ENCODE results near the gene PLIN4. TPM values are rescaled to one million over a fixed set of nuclear protein-coding genes. Genes with fewer than 3 reads are reported as not detected.

PLIN4 gene
- total and polyA plus RNA-seq, 9 of the 15 experiments (the other 6 are each of a cell fraction or from before 2014, with no cell fraction given), result 0.04 to 0.16 (median 0.07) TPM; not detected in 3

- Histone ChIP-seq H2AFZ (ENCODE audit: low read depth, low read length) (no peak overlapping the region), H3K9me1 (ENCODE audit: control insufficient read depth, insufficient read depth, low read length) (peaks cover 2% of the 10 kb centered on the region), H4K20me1 (replicated peaks; ENCODE audit: control insufficient read depth, insufficient read depth, low read length) (peaks cover 5% of the 10 kb centered on the region; the same call in 1 of the 2 replicates), H3K36me3 (ENCODE audit: control insufficient read depth, insufficient read depth, low read length) (peaks cover 59% of the 10 kb centered on the region; the same call in 2 of the 3 replicates), H3K79me2 (ENCODE audit: control insufficient read depth, insufficient read depth, low read length) (peaks cover 34% of the 10 kb centered on the region), H3K27me3 (ENCODE audit: control insufficient read depth in 2 of 2, insufficient read depth in 2 of 2, low read length in 2 of 2) (no peaks in the 10 kb centered on the region), H3K4me1 (replicated peaks in 1 of 2; ENCODE audit: control insufficient read depth in 2 of 2, insufficient read depth in 2 of 2, low read length in 2 of 2) (peaks cover 21 to 63% of the 10 kb centered on the region in 2 experiments), H3K9ac (ENCODE audit: insufficient read depth in 1 of 2, low read depth in 2 of 2, low read length in 2 of 2) (peak overlapping the region in 1 of 2 experiments; percentile 81; a peak in 2 of 4 replicates), H3K27ac (ENCODE audit: extremely low read depth, low read depth, low read length) (no peak overlapping the region), H3K9me3 (replicated peaks; ENCODE audit: control insufficient read depth, insufficient read depth, low read depth, low read length) (no peaks in the 10 kb centered on the region), H3K4me3 (no peak overlapping the region), H3K4me2 (ENCODE audit: insufficient read depth, low read length) (no peak overlapping the region)
- ChIA-PET CTCF (ENCODE audit: low intra/inter-chr PET ratio) (no interaction called here), POLR2A (interaction anchor here (0.7 to 4.5 kb wide), 5 partner anchors 9 to 86 kb away, joined by 3 to 60 read pairs (median 4); no protein-coding TSS in a partner anchor)
- DNase-seq (ENCODE audit: extremely low read depth in 1 of 4, low spot score in 3 of 4) (peak in 1 of 4 experiments; percentile 13), ATAC-seq (no peak), FAIRE-seq (no peak)
- WGBS (ENCODE audit: insufficient coverage, low coverage, missing lambda C conversion rate), result 81% methylated on average over 23 of the region's 34 CpGs
- in situ Hi-C loops (cut with MboI), result no loop called here
- intact Hi-C loops (cut with micrococcal nuclease), result no loop called here
- no TSS peak for BruUV-seq (replicated peaks)
- TF ChIP-seq FOXA3 (CRISPR knock-in tag; conservative IDR thresholded peaks at IDR 0.05 in 1 of 2, IDR thresholded peaks at IDR 0.05 in 1 of 2) (no peak), ZBTB9 (CRISPR knock-in tag; IDR thresholded peaks at IDR 0.05) (no peak), C11orf30 (IDR thresholded peaks at IDR 0.05; ENCODE audit: low read depth) (no peak), POLR2G (IDR thresholded peaks at IDR 0.05; ENCODE audit: low read depth, low read length) (peak; percentile 68), RBM22 (IDR thresholded peaks at IDR 0.05; ENCODE audit: low read depth, low read length, poor library complexity, severe bottlenecking) (peak; percentile 54), ZNF695 (CRISPR knock-in tag; IDR thresholded peaks at IDR 0.05) (no peak), FIP1L1 (IDR thresholded peaks at IDR 0.05; ENCODE audit: low read depth, low read length, poor library complexity, severe bottlenecking) (peak; percentile 47), MNT (conservative IDR thresholded peaks at IDR 0.05) (no peak)
Observed at GRCh38 chr19:4453232-4454179, 64.8 kb downstream of the PLIN4 start.

All from K562 (cell line).